Ishikawa (cell line): Measurements from ENCODE around the gene KRT13.

Experiments
- CEBPB ChIP-seq: IDR thresholded peaks from 2 replicates; pipeline ENCODE4 v1.6.1; 2012
- MAX ChIP-seq: IDR thresholded peaks from 2 replicates; pipeline ENCODE4 v1.6.1; 2012

GRCh38 chr17:41486316-41486715, 19.1 kb downstream of the KRT13 start:
- TF ChIP-seq MAX (no peak), CEBPB (no peak)
